Bronchial epithelial cell (primary cell): ENCODE results near the gene PRICKLE2. TPM values are rescaled to one million over a fixed set of nuclear protein-coding genes. Genes with fewer than 3 reads are reported as not detected.

Experiments used
- DNase-seq: peaks from one replicate; pipeline ENCODE4 v3.0.0-alpha.2; 2010; ENCODE audit warnings: low read depth
- FAIRE-seq: peaks from 2 replicates; lab custom pipeline; 2011; peaks lifted over from hg19 to GRCh38; lab: Jason Lieb, UNC
- H3K27me3 ChIP-seq: 2 replicates; pipeline ENCODE4 v1.5.1; 2011; ENCODE audit warnings: low read length; ENCODE audit not compliant: control insufficient read depth, insufficient read depth
- H3K36me3 ChIP-seq: 2 replicates; pipeline ENCODE4 v1.5.1; 2011; ENCODE audit warnings: low read length; ENCODE audit not compliant: control insufficient read depth, insufficient read depth
- H3K4me3 ChIP-seq: 2 replicates; pipeline ENCODE4 v1.5.1; 2011; ENCODE audit warnings: mild to moderate bottlenecking, low read depth, low read length, control low read depth
- total RNA-seq: library from RNA; depleted of rRNA; stranded (reverse); fragments of >200 nt; gene quantifications from 2 replicates; pipeline ENCODE4 v1.2.1, GENCODE V29; 2014
- TF ChIP-seq, protein P1 (sequence below): IDR thresholded peaks from 2 replicates; pipeline ENCODE4 v1.5.1; 2011; ENCODE audit warnings: mild to moderate bottlenecking, moderate library complexity, low read length, control low read depth, inconsistent platforms; ENCODE audit not compliant: insufficient read depth, severe bottlenecking

The PRICKLE2 gene
- total RNA-seq, 1 donor from 2014 or later: 2.4 TPM

DNA sequence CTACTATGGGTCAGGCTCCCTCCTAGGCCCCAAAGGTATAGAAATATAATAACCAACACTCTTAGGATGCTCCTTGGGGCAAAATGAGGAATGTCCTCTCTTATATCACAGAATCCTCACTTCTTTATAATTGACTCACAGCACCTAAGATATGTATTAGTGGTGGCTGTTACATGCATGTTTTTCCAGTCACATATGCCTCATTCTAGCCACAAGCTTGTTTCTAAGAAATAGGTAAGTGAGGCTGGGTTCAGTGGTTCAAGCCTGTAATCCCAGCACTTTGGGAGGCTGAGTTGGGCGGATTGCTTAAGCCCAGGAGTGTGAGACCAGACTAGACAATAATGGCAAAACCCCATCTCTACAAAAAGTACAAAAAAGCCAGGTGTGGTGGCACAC, 144.0 kb downstream of the PRICKLE2 start:
- H3K27me3 ChIP-seq: no peaks in the 10 kb centered on the region
- FAIRE-seq (no peak), DNase-seq (no peak)
- no peaks in the 10 kb centered on the region for H3K36me3 ChIP-seq
- no peak overlapping the region for H3K4me3 ChIP-seq
- TF ChIP-seq, protein P1, sequence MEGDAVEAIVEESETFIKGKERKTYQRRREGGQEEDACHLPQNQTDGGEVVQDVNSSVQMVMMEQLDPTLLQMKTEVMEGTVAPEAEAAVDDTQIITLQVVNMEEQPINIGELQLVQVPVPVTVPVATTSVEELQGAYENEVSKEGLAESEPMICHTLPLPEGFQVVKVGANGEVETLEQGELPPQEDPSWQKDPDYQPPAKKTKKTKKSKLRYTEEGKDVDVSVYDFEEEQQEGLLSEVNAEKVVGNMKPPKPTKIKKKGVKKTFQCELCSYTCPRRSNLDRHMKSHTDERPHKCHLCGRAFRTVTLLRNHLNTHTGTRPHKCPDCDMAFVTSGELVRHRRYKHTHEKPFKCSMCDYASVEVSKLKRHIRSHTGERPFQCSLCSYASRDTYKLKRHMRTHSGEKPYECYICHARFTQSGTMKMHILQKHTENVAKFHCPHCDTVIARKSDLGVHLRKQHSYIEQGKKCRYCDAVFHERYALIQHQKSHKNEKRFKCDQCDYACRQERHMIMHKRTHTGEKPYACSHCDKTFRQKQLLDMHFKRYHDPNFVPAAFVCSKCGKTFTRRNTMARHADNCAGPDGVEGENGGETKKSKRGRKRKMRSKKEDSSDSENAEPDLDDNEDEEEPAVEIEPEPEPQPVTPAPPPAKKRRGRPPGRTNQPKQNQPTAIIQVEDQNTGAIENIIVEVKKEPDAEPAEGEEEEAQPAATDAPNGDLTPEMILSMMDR: no peak

DNA sequence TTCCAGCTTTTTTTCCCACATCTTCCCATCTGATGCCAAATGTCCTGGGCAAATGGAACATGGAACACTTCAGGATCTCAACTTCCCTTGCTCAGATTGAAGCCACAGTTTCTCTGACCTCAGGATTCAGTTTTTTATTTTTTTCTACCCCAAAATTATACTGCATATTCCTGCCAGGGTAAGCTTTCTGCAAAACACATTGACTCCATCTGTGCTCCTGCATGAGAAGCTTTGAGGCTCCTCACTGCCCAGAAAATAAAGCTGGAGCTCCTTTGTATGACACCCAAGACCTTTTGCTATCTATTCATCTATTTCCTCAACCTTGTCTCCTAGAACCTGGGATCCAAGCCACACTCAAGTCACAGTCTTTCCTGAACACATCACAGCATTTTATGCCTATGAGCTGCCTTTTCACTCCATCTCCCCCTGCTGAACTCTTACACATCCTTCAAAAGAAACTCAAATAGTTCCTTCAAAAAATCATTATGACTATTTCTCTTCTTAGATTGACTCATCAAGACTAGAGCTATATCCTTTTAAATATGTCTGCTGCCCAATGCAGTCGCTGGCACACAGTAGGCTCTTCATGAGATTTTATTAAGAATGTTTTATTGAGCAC, 144.5 kb downstream of the PRICKLE2 start:
- FAIRE-seq: no peak
- no peaks in the 10 kb centered on the region for H3K36me3 ChIP-seq
- H3K27me3 ChIP-seq: no peaks in the 10 kb centered on the region
- no peak for DNase-seq
- TF ChIP-seq, protein P1: no peak
- no peak overlapping the region for H3K4me3 ChIP-seq

DNA sequence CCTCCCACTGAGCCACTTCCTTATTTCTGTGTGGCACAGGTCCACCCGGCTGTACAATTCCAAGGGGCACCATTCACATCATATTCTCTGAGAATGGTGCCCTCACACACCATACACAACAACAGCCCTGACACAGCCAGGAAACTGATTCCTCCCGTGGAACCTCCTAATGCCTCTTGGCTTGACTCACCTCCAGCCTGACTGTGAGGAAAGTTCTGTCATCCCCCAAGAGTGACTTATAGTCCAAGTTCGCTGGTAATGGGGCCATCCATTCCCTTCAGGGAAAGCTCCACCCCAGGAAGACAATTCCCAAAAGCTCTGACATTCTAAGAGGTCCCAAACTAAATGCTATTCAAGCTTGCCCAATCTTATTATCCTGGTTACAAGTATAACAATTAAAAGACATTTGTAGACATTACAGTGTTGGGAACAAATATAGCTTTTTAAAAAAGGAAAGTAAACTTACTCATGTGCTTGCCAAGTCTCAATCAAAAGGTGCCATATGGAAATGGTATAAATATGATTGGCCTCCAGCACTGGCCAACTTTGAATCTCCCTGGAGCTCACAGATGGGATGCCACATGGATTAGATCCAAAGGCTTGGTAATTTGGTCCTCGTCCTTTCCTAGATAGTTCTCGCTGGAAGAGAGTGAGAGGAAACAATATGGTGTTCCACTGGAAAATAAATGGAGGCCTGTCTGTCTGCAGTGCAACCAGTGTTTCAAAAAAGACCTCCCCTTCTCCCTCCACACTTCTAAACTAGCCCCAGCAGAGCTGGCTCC, 145.7 kb downstream of the PRICKLE2 start:
- H3K4me3 ChIP-seq: no peak overlapping the region
- TF ChIP-seq, protein P1: no peak
- no peak for FAIRE-seq
- H3K27me3 ChIP-seq: no peaks in the 10 kb centered on the region
- no peaks in the 10 kb centered on the region for H3K36me3 ChIP-seq
- DNase-seq: peak; percentile 21

DNA sequence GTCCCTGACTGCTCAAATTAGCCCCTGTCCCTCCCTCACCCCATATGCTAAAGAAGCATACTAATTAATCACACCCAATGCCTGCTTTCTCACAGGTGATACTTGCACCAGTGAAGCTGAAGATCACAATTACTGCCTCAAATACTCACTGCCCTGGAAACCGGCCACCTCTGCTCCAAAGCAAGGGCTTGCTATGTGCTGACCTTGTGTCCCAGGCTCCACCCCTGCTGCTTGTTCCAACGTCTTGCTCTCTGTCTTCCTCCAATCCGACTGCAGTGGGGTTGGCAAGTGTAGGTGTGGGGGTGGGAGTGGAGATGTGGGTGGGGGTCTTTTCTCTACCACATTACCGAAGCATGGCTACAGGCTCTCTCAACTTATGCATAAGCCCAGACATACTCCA, 146.3 kb downstream of the PRICKLE2 start:
- FAIRE-seq (no peak), DNase-seq (no peak)
- no peaks in the 10 kb centered on the region for H3K27me3 ChIP-seq
- H3K4me3 ChIP-seq: no peak overlapping the region
- H3K36me3 ChIP-seq: no peaks in the 10 kb centered on the region
- TF ChIP-seq, protein P1: no peak

DNA sequence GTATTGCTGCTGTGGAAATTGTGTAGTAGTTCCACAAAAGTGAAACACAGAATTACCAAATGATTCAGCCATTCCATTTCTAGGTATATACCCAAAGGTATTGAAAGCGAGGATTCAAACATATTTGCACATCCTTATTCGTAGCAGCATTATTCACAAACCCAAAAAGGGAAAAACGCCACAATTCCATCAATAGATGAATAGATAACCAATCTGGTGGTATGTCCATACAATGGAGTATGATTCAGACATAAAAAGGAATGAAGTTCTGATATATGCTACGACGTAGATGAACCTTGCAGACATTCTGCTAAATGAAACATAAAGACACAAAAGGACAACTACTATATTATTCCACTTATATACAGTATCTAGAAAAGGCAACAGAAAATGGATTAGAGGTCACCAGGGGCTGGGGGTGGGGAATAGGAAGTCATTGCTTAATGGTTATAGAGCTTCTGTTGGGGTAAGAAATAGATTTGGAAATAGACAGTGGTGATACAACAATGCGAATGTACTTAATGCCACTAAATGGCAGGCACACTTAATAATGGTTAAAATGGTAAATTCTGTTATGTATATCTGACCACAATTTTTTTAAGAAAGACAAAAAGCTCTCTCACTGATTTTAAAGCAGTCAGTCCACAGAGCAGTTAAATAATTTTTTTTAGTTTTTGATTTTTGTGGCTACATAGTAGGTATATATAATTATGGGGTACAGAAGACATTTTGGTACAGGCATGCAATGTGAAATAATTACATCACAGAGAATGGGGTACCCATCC, 150.2 kb downstream of the PRICKLE2 start:
- no peaks in the 10 kb centered on the region for H3K27me3 ChIP-seq
- TF ChIP-seq, protein P1: no peak
- H3K4me3 ChIP-seq: no peak overlapping the region
- DNase-seq (no peak), FAIRE-seq (no peak)
- H3K36me3 ChIP-seq: no peaks in the 10 kb centered on the region
